HG03025 (cell line): ENCODE data around the gene WNT3A.

Source experiments
- ATAC-seq: cut with Tn5 transposase; IDR thresholded peaks from one replicate; pipeline ENCODE4 v1.9.1; 2021; ENCODE audit warnings: mild to moderate bottlenecking, moderate library complexity; ENCODE audit not compliant: unreplicated experiment, low FRiP score

Gene WNT3A

GRCh38 chr1:227999056-227999930 lies 7.5 kb upstream of the WNT3A start:
- ATAC-seq, result peak; percentile 55

GRCh38 chr1:228000416-228000815 lies 6.4 kb upstream of the WNT3A start:
- ATAC-seq, result no peak

- no peak for ATAC-seq
Observed at GRCh38 chr1:228000836-228001563, 5.8 kb upstream of the WNT3A start.

GRCh38 chr1:228001738-228002535 lies 4.9 kb upstream of the WNT3A start:
- no peak for ATAC-seq

GRCh38 chr1:228002792-228003191 lies 4.0 kb upstream of the WNT3A start:
- ATAC-seq, result no peak

- no peak for ATAC-seq
Observed at GRCh38 chr1:228003461-228004330, 3.1 kb upstream of the WNT3A start.

GRCh38 chr1:228004331-228004855 lies 2.4 kb upstream of the WNT3A start:
- ATAC-seq, result no peak

GRCh38 chr1:228004856-228005462 lies 1.8 kb upstream of the WNT3A start:
- no peak for ATAC-seq

GRCh38 chr1:228005511-228006033 lies 1.2 kb upstream of the WNT3A start:
- no peak for ATAC-seq

GRCh38 chr1:228006034-228006785 lies 588 bp upstream of the WNT3A start:
- ATAC-seq, result no peak

GRCh38 chr1:228007049-228007800 lies 427 bp downstream of the WNT3A start:
- ATAC-seq, result no peak

GRCh38 chr1:228007801-228008341 lies 1.1 kb downstream of the WNT3A start:
- ATAC-seq, result no peak

- no peak for ATAC-seq
Observed at GRCh38 chr1:228008391-228009115, 1.8 kb downstream of the WNT3A start.

GRCh38 chr1:228009116-228009827 lies 2.5 kb downstream of the WNT3A start:
- ATAC-seq, result no peak

- ATAC-seq, result no peak
Observed at GRCh38 chr1:228009828-228010775, 3.3 kb downstream of the WNT3A start.
